ENCODE data around the gene AS3MT.

AS3MT gene

GRCh38 chr10:102856758-102857424 lies 12.4 kb upstream of the AS3MT start:
- DNase-seq: no peak

- DNase-seq: no peak
Observed at GRCh38 chr10:102859911-102860310, 9.4 kb upstream of the AS3MT start.

DNA sequence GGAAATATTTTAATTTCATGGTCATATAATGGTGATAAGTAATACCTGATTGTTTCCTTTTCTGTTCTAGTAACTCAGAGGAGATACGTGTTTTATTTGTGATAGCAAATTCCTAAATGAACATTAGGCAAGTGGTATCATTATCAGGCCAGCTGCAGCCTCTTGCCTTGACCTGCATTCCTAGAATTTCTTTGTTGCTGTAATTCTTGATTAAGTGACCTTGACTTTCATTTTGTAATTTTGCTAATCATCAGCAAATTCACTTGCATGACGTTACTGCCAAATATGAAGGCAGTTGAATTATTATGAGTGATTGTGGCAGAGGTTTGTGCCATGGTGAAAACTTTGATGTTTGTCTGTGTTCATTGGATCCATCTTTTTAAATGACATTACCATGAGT lies 5.6 kb upstream of the AS3MT start:
- DNase-seq: peak; percentile 88

DNA sequence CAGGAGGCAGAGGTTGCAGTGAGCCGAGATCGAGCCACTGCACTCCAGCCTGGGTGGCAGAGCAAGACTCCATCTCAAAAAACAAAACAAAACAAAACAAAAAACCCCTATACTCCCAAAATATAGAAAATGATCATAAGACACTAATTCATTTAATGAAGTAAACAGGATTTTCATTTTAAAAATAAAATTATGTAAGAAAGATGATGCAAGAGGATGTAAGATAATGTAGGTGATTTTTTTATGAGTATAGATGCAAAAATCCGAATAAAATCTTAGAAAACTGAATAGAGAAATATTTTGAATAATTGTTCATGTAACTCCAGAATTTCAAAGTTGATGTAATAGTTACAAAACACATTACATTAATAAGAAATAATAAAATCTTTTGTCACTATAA lies 3.6 kb upstream of the AS3MT start:
- no peak for DNase-seq

DNA sequence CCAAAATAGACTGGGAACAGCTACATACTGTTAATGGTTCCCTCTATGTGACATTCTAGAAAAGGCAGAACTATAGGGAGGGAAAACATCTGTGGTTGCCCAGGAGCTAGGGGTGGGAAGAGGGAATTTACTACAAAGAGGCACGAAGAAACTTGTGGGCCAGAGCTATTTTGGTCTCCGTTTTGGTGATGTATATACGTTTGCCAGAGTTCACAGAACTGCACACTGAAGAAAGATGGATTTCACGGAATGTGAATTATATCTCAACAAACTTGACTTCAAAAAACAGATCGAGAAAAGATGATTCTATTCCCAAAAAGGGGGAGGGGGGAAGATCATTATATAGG lies 386 bp upstream of the AS3MT start:
- no peak for DNase-seq

- DNase-seq: no peak
Observed at GRCh38 chr10:102870221-102870620, 951 bp downstream of the AS3MT start.

DNA sequence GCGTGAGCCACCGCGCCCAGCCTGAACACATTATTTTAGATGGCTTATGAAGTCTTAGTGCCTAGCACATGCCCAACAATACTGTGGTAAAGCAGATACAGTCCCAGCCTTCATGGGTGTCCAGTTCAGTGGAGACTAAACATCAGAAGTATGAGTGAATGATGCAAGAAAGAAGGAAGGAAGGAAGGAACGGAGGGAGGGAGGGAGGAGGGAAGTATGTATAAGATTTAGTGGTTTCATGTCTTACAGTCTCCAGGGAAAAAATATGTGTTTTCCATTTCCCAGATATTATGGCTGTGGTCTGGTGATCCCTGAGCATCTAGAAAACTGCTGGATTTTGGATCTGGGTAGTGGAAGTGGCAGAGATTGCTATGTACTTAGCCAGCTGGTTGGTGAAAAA lies 2.9 kb downstream of the AS3MT start:
- DNase-seq: no peak

DNA sequence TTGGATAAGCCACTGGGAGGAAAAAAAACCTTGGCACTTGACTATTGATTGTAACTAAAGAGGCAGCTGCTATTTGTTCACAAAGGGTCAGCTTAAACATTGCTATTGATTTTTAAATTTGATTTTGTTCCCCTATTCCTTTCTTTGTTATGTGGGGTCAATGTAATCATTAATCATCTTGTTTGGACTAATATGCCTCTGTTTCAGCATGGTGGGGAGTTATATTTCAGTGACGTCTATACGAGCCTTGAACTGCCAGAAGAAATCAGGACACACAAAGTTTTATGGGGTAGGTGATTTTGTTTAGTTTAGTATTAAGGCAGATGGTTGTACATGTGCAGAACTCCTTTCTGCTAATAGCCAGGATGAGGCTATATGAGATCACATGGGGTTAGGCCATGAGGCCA lies 7.5 kb downstream of the AS3MT start:
- DNase-seq: no peak

DNA sequence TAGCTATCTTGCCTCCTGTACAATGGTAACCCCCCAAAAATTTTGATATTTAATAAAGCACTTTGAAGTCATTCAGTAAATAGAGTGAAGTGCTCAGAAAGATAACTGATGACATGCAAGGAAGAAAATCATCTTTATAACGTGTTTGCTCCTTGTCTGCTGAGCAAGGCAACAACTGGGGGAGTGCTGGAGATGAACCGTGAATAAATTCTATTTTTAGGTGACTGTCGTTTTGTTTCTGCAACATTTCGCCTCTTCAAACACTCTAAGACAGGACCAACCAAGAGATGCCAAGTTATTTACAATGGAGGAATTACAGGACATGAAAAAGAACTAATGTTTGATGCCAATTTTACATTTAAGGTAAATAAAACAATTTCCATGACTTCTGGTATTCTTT lies 9.4 kb downstream of the AS3MT start:
- DNase-seq: no peak

GRCh38 chr10:102880256-102880655 lies 11.0 kb downstream of the AS3MT start:
- DNase-seq: no peak

DNA sequence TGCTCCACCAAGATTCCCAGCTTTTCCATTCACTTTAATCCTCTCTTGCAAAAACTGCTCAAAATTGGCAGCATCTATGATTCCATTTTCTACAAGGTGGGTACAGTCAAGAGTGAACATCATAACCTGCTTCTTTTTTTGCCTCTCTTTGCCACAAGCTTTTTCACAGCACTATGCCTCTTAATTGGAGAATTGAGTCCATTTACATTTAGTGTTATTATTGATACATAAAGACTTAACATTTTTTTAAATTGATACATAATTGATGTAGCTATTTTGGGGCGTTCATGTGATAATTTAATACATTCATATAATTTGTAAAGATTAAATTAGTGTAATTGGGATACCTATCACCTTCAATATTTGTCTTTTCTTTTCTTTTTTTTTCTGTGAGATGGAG lies 18.8 kb downstream of the AS3MT start:
- no peak for DNase-seq

GRCh38 chr10:102894466-102895213 lies 25.4 kb downstream of the AS3MT start:
- no peak for DNase-seq

DNA sequence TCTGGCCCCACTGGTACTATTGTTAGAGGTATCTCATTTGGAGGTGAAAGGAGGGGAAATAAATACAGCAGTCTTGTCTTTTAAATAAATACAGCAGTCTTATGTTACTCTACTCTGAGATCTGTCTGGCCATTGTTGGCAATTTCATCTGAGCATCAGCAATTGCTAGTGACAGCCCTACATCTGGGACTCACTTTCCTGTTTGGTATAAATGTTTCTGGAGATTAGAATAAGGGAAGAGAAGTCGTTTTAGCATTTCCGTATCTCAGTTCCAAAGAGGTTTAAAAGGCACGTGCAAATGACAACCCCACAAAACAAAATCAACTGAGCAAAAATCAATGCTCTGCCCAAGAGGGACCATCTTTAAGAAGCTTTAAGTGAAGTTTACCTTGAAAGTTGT lies 30.7 kb downstream of the AS3MT start:
- no peak for DNase-seq

DNA sequence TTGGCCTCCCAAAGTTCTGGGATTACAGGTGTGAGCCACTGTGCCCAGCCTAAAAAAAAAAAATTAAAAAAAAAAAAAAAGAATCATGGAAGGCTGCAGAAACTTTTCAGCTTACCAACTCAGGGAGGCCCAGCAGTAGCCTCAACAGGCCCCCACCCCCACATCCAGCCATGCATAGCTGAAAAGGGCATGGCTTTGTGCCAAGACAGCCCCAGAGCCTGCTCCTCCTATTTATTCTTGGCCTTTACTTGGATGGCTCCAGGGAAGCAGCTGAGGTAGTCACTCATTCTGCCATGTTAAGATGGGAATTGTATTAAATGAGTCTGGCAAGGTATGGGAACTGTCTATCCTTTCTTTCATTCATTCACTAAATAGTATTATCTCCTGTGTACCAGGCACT lies 35.1 kb downstream of the AS3MT start:
- no peak for DNase-seq

- no peak for DNase-seq
Observed at GRCh38 chr10:102906507-102906906, 37.2 kb downstream of the AS3MT start.

DNA sequence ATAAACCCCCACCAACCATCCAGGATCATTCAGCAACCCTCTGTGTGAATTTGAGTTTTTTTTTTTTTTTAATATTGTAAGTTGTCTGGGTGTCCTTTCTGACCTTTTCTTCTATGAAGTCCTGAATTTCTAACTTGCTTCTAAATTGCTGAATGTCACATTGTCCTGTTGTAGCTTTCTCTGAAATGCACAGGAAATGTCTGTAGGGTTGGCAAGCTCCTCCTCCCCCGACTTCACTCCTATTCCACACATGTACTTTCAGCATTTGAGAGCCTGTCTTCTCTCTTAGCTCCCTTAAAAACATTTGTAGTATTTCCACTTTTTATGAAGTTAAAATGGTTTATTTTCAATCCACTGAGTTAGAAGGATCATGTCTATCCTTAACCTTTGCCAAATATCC lies 45.5 kb downstream of the AS3MT start:
- DNase-seq: no peak

GRCh38 chr10:102916173-102916572 lies 46.9 kb downstream of the AS3MT start:
- DNase-seq: no peak

GRCh38 chr10:102917314-102917961 lies 48.2 kb downstream of the AS3MT start:
- peak; percentile 81 for DNase-seq

DNA sequence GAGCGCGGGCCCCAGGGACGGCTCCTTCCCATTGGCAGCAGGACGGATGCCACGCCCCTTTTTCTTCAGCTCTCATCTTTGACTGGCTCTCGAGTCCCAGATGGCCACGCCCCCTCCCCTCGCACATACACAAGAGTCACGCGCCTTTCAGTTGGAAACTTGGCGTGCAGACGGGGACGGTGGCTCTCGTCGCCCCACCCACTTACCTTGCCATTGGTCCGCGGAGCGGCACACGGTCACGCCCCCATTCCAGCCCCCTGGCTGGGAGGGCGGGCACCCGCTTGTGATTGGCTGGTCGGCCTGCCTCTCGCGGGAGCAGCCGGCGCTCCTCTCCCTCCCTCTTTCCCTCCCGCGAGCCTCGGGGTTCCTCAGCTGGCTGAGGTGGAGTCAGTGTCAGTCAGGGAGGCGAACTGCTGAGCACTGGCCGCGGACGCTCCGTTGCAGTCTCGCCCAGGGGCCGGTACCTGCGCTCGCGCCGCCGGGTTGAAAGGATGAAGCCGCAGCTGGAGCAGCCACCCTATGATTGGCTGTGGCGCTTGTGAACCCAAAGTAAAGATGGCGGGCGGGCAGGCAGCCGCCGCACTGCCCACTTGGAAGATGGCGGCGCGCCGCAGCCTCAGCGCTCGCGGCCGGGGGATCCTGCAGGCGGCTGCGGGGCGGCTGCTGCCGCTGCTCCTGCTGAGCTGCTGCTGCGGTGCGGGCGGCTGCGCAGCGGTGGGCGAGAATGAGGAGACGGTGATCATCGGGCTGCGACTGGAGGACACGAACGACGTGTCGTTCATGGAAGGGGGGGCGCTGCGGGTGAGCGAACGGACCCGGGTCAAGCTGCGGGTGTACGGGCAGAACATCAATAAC lies 48.9 kb downstream of the AS3MT start, which contains the start of gene CNNM2:
CNNM2 (plus strand) TSS at position 333 of the 855 bp plus-strand sequence; CDS start at position 520, 187 bp downstream.
- DNase-seq: peak; percentile 100

- DNase-seq: peak; percentile 45
Observed at GRCh38 chr10:102918817-102919245, 49.6 kb downstream of the AS3MT start.

DNA sequence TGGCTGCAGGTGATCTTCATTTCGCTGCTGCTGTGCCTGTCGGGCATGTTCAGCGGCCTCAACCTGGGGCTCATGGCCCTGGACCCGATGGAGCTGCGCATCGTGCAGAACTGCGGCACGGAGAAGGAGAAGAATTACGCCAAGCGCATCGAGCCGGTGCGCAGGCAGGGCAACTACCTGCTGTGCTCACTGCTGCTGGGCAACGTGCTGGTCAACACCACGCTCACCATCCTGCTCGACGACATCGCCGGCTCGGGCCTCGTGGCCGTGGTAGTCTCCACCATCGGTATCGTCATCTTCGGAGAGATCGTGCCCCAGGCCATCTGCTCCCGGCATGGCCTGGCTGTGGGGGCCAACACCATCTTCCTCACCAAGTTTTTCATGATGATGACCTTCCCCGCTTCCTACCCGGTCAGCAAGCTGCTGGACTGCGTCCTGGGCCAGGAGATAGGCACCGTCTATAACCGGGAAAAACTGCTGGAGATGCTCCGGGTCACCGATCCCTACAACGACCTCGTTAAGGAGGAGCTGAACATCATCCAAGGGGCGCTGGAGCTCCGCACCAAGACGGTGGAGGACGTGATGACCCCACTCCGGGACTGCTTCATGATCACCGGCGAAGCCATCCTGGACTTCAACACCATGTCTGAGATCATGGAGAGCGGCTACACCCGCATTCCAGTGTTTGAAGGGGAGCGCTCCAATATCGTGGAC lies 50.1 kb downstream of the AS3MT start:
- DNase-seq: no peak

DNA sequence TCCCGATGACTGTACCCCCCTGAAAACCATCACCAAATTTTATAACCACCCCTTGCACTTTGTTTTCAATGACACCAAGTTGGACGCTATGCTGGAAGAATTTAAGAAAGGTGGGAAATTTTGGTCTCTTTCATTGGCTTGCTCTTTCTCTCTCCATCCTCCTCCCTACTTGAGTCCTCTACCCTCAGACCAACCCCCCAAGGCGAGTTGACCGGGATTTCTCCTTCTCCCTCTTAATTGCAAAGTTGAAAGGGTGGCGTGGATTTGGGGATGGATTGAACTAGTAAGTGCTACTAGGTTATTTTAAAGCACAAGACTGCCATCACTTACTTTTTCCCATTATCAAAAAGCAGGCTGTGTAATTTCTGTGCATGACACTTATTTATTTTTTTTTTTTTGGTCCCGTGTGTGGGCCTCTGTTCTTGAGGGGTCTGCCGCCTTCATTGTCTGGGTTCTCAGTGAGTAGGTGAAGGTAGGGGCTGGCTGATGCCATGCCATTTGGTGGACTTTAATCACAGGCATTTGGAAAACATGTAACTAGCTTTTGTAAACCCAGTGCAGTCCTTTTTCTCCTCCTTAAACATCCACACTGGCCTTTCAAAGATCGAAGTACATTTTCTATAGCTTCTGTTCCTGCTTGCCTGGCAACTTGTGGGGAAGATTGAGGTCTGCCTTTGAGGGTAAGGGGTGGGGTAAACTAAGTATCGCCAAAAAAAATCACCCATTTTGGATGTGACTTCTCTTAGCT lies 50.9 kb downstream of the AS3MT start:
- DNase-seq: no peak
